Thymus (tissue), 14 donors: ENCODE results near the gene ZNF749. TPM values are rescaled to one million over a fixed set of nuclear protein-coding genes. Genes with fewer than 3 reads are reported as not detected.

ENCODE experiments used
- DNase-seq, 9 donors: peaks; one replicate each; pipeline ENCODE4 v3.0.0-alpha.2; 2013; ENCODE audit warnings: low spot score in 9 of 9, low read depth in 6 of 9, missing footprints in 1 of 9
- H3K27ac ChIP-seq, 2 donors: one replicate each; pipeline ENCODE4 v1.5.1; 2013; ENCODE audit warnings: control low read depth in 1 of 2, low read depth in 1 of 2, low read length in 1 of 2, mild to moderate bottlenecking in 1 of 2, moderate library complexity in 1 of 2
- H3K27me3 ChIP-seq, 2 donors: one replicate each; pipeline ENCODE4 v1.5.1; 2013; ENCODE audit warnings: low read length in 1 of 2; ENCODE audit not compliant: control insufficient read depth in 2 of 2, insufficient read depth in 1 of 2
- H3K36me3 ChIP-seq, 2 donors: one replicate each; pipeline ENCODE4 v1.5.1; 2013; ENCODE audit warnings: low read length in 1 of 2, mild to moderate bottlenecking in 1 of 2, moderate library complexity in 1 of 2; ENCODE audit not compliant: control insufficient read depth in 2 of 2, insufficient read depth in 2 of 2
- H3K4me1 ChIP-seq, 2 donors: one replicate each; pipeline ENCODE4 v1.5.1; 2013; ENCODE audit warnings: low read length in 2 of 2; ENCODE audit not compliant: control insufficient read depth in 2 of 2, insufficient read depth in 2 of 2
- H3K4me3 ChIP-seq, 2 donors: one replicate each; pipeline ENCODE4 v1.5.1; 2013; ENCODE audit warnings: low read length in 2 of 2, control low read depth in 1 of 2, mild to moderate bottlenecking in 1 of 2
- H3K9me3 ChIP-seq, 2 donors: one replicate each; pipeline ENCODE4 v1.5.1; 2013; ENCODE audit warnings: low read length in 1 of 2, mild to moderate bottlenecking in 1 of 2; ENCODE audit not compliant: control insufficient read depth in 2 of 2, insufficient read depth in 1 of 2
- WGBS: extraction: QIAGEN DNeasy Blood & Tissue Kit; methylation state at CpG from one replicate; pipeline ENCODE4 v1.1.7; 2013; 5-methylcytosine and 5-hydroxymethylcytosine counted together
- long read RNA-seq, 10 donors: transcript quantifications; one replicate each; lab custom pipeline, GENCODE V29; 2026
- polyA plus RNA-seq: library from polyadenylated mRNA; stranded (reverse); fragments of 200-250 nt; gene quantifications from one replicate; pipeline ENCODE4 v1.2.3, GENCODE V29; 2013
- total RNA-seq: library from RNA; stranded (reverse); fragments of 120-200 nt; gene quantifications from one replicate; pipeline ENCODE4 v1.2.4, GENCODE V29; 2013
- donor health status: healthy.

The ZNF749 gene
- 11.2 TPM for total RNA-seq
- 8.5 TPM for polyA plus RNA-seq
- long read RNA-seq, donor 1, partial matches to known transcripts, result 0 of 2 reads
- long read RNA-seq, donor 1, other reads (novel, unspliced or antisense), result 0 of 2 reads
- long read RNA-seq, donor 2, partial matches to known transcripts, result 0 of 1 reads
- long read RNA-seq, donor 2, other reads (novel, unspliced or antisense), result 0 of 1 reads
- long read RNA-seq, donor 3, partial matches to known transcripts, result 0 of 7 reads
- long read RNA-seq, donor 3, other reads (novel, unspliced or antisense), result 5 of 7 reads
- long read RNA-seq, donor 4, result 0 reads
- long read RNA-seq, donor 5, partial matches to known transcripts, result 0 of 16 reads
- long read RNA-seq, donor 5, other reads (novel, unspliced or antisense), result 13 of 16 reads
- long read RNA-seq, donor 6, partial matches to known transcripts, result 0 of 1 reads
- long read RNA-seq, donor 6, other reads (novel, unspliced or antisense), result 0 of 1 reads
- long read RNA-seq, donor 7, partial matches to known transcripts, result 0 of 2 reads
- long read RNA-seq, donor 7, other reads (novel, unspliced or antisense), result 0 of 2 reads
- long read RNA-seq, donor 8, result 0 reads
- long read RNA-seq, donor 9, partial matches to known transcripts, result 0 of 1 reads
- long read RNA-seq, donor 9, other reads (novel, unspliced or antisense), result 0 of 1 reads
- long read RNA-seq, donor 10, result 0 reads

GRCh38 chr19:57435062-57435978 lies at the start of gene ZNF749:
Gene ZNF749 (plus strand): TSS chr19:57435325. CDS start chr19:57435579, 254 bp downstream.
- WGBS, result under 1% methylated on average over 61 of the region's 61 CpGs
- Histone ChIP-seq H3K27ac (peak within 1 kb of the TSS; percentile 10 to 48), H3K36me3 (peaks cover 3% of the 10 kb centered on the region in 2 donors), H3K27me3 (no peaks in the 10 kb centered on the region), H3K4me3 (peak within 1 kb of the TSS; percentile 82 to 89), H3K4me1 (peaks cover 9 to 13% of the 10 kb centered on the region in 2 donors), H3K9me3 (peaks cover 0 to 8% of the 10 kb centered on the region in 2 donors)
- peak; percentile 95 to 99 (median 98) for DNase-seq

- Histone ChIP-seq H3K4me3 (peak overlapping the region; percentile 67 to 82), H3K9me3 (peaks cover 0 to 2% of the 10 kb centered on the region in 2 donors), H3K36me3 (peaks cover 5 to 6% of the 10 kb centered on the region in 2 donors), H3K27me3 (no peaks in the 10 kb centered on the region), H3K27ac (peak overlapping the region; percentile 75 to 85), H3K4me1 (peaks cover 8 to 10% of the 10 kb centered on the region in 2 donors)
- WGBS, result 62% methylated on average over 11 of the region's 11 CpGs
- no peak for DNase-seq
Measured at GRCh38 chr19:57389194-57389729, 45.9 kb upstream of the ZNF749 start.

GRCh38 chr19:57389730-57390598 lies 45.2 kb upstream of the ZNF749 start, which contains the start of gene ZNF548:
Gene ZNF548 (plus strand): TSS chr19:57389854. CDS start chr19:57390100, 246 bp downstream.
- WGBS, result 1% methylated on average over 50 of the region's 50 CpGs
- Histone ChIP-seq H3K27me3 (no peaks in the 10 kb centered on the region), H3K4me3 (peak within 1 kb of the TSS; percentile 67 to 82), H3K4me1 (peaks cover 8 to 10% of the 10 kb centered on the region in 2 donors), H3K36me3 (peaks cover 6 to 10% of the 10 kb centered on the region in 2 donors), H3K27ac (peak within 1 kb of the TSS; percentile 77 to 89), H3K9me3 (peaks cover 0 to 1% of the 10 kb centered on the region in 2 donors)
- peak; percentile 92 to 98 (median 96) for DNase-seq

GRCh38 chr19:57395710-57396109 lies 39.4 kb upstream of the ZNF749 start:
- no peak overlapping the region for H3K4me3 ChIP-seq
- no peak for DNase-seq
- peaks cover under 1 to 3% of the 10 kb centered on the region in 2 donors for H3K4me1 ChIP-seq
- H3K36me3 ChIP-seq, result peaks cover 40 to 51% of the 10 kb centered on the region in 2 donors
- no peaks in the 10 kb centered on the region for H3K27me3 ChIP-seq
- H3K27ac ChIP-seq, result no peak overlapping the region
- peaks cover 8 to 11% of the 10 kb centered on the region in 2 donors for H3K9me3 ChIP-seq
- 96% methylated on average over 5 of the region's 5 CpGs for WGBS

DNA sequence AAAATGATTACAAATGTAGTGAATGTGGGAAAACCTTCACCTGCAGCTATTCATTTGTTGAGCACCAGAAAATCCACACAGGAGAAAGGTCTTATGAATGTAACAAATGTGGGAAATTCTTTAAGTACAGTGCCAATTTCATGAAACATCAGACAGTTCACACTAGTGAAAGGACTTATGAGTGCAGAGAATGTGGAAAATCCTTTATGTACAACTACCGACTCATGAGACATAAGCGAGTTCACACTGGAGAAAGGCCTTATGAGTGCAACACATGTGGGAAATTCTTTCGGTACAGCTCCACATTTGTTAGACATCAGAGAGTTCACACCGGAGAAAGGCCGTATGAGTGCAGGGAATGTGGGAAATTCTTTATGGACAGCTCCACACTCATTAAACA lies 36.3 kb upstream of the ZNF749 start:
- Histone ChIP-seq H3K4me3 (no peak overlapping the region), H3K4me1 (no peaks in the 10 kb centered on the region), H3K27me3 (no peaks in the 10 kb centered on the region), H3K9me3 (peaks cover 11 to 21% of the 10 kb centered on the region in 2 donors), H3K36me3 (peaks cover 40 to 50% of the 10 kb centered on the region in 2 donors), H3K27ac (no peak overlapping the region)
- DNase-seq, result no peak
- 98% methylated on average over 5 of the region's 5 CpGs for WGBS

- Histone ChIP-seq H3K4me1 (no peaks in the 10 kb centered on the region), H3K36me3 (peaks cover 4 to 5% of the 10 kb centered on the region in 2 donors), H3K27me3 (no peaks in the 10 kb centered on the region), H3K9me3 (peaks cover 0 to 13% of the 10 kb centered on the region in 2 donors), H3K4me3 (no peak overlapping the region), H3K27ac (no peak overlapping the region)
- 97% methylated on average over 9 of the region's 9 CpGs for WGBS
- DNase-seq, result no peak
Measured at GRCh38 chr19:57403737-57404563, 31.2 kb upstream of the ZNF749 start.

- WGBS, result 28% methylated on average over 8 of the region's 8 CpGs
- Histone ChIP-seq H3K27ac (no peak overlapping the region), H3K4me3 (no peak overlapping the region), H3K9me3 (peaks cover 0 to 13% of the 10 kb centered on the region in 2 donors), H3K36me3 (peaks cover 0 to 2% of the 10 kb centered on the region in 2 donors), H3K27me3 (no peaks in the 10 kb centered on the region), H3K4me1 (peaks cover 3 to 6% of the 10 kb centered on the region in 2 donors)
- DNase-seq, result peak in 8 of 9 donors; percentile 23 to 80 (median 60)
Measured at GRCh38 chr19:57406516-57407123, 28.5 kb upstream of the ZNF749 start.
